Prostate gland (tissue), 2 donors: Measurements from ENCODE around the gene ZNF132.

ENCODE experiments used
- POLR2A ChIP-seq: fragments of 450-650 bp; IDR thresholded peaks from one replicate; pipeline ENCODE4 v1.6.1; 2016; ENCODE audit warnings: antibody characterized with exemption, mild to moderate bottlenecking
- POLR2AphosphoS5 ChIP-seq: sonication (generic); formaldehyde crosslinking; IDR thresholded peaks from one replicate; pipeline ENCODE4 v1.6.1; 2017; ENCODE audit warnings: antibody characterized with exemption
- TF ChIP-seq, protein P1 (sequence below), 4 experiments: fragments of 200-600 bp in 2 of 4; fragments of 450-650 bp in 2 of 4; sonication (generic) in 2 of 4; IDR thresholded peaks; 1 replicate in 3 of 4; 2 replicates in 1 of 4; pipeline ENCODE4 v1.5.1; 2016 to 2019; ENCODE audit warnings: antibody characterized with exemption in 4 of 4, mild to moderate bottlenecking in 2 of 4, moderate library complexity in 2 of 4

DNA sequence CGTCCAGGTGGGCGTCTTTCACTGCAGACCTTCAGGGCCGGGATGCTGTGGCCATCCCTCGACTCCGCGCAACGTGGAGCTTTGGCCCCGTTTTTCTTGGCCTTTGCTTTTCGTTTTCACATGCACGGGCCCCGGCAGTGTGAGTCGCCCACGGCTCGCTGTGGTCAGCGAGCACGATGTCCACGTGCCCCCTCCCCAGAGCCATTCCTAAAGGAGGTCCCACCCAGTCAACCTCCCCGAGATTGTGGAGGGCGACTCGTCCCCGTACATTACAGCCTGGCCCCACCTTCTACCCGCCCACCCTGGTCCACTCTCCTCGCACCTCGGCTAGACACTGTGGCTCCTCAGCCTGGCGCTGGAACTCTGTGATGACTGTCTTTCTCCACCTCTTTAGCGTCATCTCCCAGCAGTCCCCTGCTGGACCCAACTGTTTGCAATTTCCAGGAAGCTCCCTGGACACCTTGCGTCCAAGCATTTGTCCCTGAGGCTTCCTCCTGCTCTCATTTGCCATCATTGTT, 36.6 kb upstream of the ZNF132 start:
- TF ChIP-seq, protein P1, sequence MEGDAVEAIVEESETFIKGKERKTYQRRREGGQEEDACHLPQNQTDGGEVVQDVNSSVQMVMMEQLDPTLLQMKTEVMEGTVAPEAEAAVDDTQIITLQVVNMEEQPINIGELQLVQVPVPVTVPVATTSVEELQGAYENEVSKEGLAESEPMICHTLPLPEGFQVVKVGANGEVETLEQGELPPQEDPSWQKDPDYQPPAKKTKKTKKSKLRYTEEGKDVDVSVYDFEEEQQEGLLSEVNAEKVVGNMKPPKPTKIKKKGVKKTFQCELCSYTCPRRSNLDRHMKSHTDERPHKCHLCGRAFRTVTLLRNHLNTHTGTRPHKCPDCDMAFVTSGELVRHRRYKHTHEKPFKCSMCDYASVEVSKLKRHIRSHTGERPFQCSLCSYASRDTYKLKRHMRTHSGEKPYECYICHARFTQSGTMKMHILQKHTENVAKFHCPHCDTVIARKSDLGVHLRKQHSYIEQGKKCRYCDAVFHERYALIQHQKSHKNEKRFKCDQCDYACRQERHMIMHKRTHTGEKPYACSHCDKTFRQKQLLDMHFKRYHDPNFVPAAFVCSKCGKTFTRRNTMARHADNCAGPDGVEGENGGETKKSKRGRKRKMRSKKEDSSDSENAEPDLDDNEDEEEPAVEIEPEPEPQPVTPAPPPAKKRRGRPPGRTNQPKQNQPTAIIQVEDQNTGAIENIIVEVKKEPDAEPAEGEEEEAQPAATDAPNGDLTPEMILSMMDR (IDR thresholded peaks at IDR 0.05): no peak
- TF ChIP-seq POLR2A: no peak
- TF ChIP-seq POLR2AphosphoS5: no peak
